Activated naive CD4-positive, alpha-beta T cell treated with anti-CD3 and anti-CD28 coated beads, Interleukin-2, amount 50 U/mL, for 24 hours (primary cell): ENCODE measurements around the gene NWD2.

Source experiments
- H3K27ac Mint-ChIP-seq: one replicate; pipeline ENCODE4 v1.8.0; 2021; ENCODE audit warnings: mild to moderate bottlenecking, mixed read lengths
- H3K27me3 Mint-ChIP-seq: one replicate; pipeline ENCODE4 v1.8.0; 2021; ENCODE audit warnings: mixed read lengths
- H3K36me3 Mint-ChIP-seq: one replicate; pipeline ENCODE4 v1.8.0; 2021; ENCODE audit warnings: mixed read lengths
- H3K4me1 Mint-ChIP-seq: one replicate; pipeline ENCODE4 v1.8.0; 2021; ENCODE audit warnings: mixed read lengths
- H3K4me3 Mint-ChIP-seq: one replicate; pipeline ENCODE4 v1.8.0; 2021; ENCODE audit warnings: mild to moderate bottlenecking, mixed read lengths
- H3K9me3 Mint-ChIP-seq: one replicate; pipeline ENCODE4 v1.8.0; 2021; ENCODE audit warnings: mixed read lengths

Gene NWD2

DNA sequence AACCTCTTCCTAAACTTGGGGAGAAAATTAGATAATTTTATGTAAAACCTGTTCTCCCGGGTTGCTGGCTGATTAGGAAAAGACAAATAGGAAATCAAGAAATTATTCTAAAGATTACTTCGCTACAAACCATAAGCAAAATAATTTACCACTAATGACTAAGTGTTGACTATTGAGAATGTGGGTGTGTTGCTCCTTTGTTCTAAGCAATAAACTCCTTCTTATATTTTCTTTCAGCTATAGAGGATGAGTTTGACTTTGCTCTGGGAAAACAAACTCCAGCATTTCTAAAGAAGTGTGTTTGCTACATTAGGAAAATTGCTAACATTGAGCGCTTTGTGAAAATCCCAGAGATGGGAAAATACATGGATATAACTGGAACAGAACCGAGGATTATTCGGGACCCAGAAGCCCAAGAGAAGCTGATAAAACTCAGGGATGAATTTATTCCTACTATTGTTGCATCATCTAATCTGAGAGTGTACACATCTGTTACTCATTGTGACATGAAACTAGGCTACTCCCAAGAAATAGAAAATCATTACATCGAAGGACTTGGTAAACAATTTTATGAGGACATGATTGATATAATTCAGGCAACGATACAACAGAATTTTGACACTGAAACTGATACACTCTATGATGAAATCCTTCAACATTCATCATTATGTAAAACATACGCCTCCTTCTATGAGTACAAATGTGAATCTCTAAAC, 194.2 kb downstream of the NWD2 start:
- H3K27ac Mint-ChIP-seq, result no peak overlapping the region
- peaks cover 12% of the 10 kb centered on the region for H3K27me3 Mint-ChIP-seq
- no peak overlapping the region for H3K4me3 Mint-ChIP-seq
- no peaks in the 10 kb centered on the region for H3K4me1 Mint-ChIP-seq
- no peaks in the 10 kb centered on the region for H3K9me3 Mint-ChIP-seq
- no peaks in the 10 kb centered on the region for H3K36me3 Mint-ChIP-seq

DNA sequence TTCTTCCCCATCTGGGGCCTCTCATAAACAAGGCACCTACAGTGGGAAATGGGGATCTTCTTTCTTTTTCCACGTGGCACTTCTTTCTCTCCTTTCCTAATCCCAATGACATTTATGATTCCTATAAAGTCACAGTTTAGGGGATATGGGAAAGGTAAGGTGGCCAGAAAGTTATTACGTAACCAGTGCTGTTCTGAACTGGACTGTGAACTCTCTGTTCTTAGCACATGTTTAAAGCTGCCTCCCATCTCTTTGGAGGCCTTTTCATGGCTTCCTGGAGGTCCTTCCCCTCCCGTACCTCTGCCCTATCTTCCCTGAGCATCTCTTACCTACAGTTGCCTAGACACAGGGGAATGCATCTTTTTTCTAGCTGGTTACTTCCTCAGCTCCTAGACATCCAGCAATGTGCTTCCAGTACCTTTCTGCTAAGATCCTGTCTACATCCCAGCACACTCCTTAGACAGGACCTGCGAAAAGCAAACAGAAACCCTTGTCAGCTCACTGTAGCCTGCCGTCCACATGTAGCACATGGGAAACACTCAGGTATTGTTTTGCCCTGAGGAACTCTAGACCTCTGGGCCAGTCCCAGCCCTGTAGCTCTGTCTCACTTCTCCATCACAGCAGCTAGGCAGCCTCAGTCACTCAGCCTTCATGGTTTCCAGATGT, 195.4 kb downstream of the NWD2 start:
- Mint-ChIP-seq H3K9me3 (no peaks in the 10 kb centered on the region), H3K4me3 (no peak overlapping the region), H3K27me3 (peaks cover 10% of the 10 kb centered on the region), H3K27ac (no peak overlapping the region), H3K36me3 (no peaks in the 10 kb centered on the region), H3K4me1 (no peaks in the 10 kb centered on the region)

DNA sequence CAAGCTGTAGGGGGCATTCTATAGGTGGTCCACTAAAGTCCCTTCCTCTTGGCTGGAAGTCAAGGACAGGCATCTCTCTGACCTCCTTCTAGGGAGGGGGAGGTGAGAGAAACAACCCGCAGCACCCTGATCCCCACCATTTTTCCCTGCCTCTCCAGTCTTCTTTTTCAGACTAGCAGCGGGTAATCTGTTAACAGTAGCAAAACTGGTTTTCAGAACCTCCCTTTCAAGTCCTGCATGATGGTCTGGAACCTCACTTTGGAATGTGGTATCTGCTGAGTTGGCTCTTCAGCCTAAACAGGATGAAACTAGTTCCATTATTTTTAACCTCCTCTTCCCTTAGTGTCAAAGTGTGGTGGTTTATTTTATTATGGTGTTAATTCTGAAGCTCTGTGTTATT, 196.0 kb downstream of the NWD2 start:
- Mint-ChIP-seq H3K36me3 (no peaks in the 10 kb centered on the region), H3K9me3 (no peaks in the 10 kb centered on the region), H3K4me1 (no peaks in the 10 kb centered on the region), H3K27ac (no peak overlapping the region), H3K4me3 (no peak overlapping the region), H3K27me3 (peaks cover 12% of the 10 kb centered on the region)

DNA sequence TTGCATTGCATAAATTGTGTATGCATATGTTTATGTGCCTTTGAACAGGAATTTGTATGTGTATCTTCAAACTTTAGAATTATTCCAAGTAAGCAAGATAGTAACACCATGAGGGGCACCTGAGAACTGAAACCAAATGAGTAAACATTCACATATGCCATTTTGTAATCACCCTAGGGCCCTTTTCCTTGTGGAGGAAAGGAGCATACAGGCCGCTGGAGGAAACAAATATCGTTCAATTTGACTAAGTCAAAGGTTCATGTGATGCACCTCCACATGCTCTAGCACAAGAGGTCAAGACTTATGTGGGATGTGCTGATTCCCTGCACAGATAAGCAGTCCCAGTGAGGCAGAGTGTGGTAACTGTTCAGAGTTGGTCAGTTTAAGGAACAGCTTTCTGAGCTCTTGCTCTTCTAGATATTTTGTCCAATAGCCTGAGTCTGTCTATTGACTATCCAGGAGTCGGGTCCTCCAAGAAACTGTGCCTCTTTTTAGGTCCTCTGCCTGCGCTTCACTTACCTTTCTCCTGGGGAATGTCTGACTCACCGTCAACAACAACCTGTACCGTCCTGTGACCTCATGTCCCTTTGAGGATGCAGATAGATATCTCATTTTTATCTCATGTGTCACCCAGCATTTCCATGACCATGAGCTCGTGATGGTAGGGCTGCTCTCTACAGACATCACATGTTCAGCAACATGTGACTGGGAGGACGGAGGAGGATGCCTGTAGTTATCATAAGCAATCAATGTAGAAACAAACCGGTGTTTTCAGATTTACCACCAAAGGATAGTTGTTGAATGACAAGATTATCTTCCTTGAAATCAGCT, 196.9 kb downstream of the NWD2 start:
- Mint-ChIP-seq H3K9me3 (no peaks in the 10 kb centered on the region), H3K27me3 (peaks cover 15% of the 10 kb centered on the region), H3K4me3 (no peak overlapping the region), H3K36me3 (no peaks in the 10 kb centered on the region), H3K27ac (no peak overlapping the region), H3K4me1 (no peaks in the 10 kb centered on the region)

DNA sequence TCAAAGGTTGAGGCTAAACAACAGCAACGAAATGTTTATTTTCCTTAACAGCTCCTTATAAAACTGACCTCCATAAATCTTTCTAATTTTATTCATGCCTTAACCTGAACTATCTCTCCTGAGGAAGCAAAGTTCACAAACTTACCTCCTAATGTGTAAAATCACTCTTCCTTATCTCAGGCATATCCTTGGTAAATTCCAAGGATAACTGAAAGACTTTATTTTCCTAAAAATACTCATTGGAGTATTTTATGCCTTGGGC, 197.4 kb downstream of the NWD2 start:
- Mint-ChIP-seq H3K4me1 (no peaks in the 10 kb centered on the region), H3K27ac (no peak overlapping the region), H3K9me3 (no peaks in the 10 kb centered on the region), H3K36me3 (no peaks in the 10 kb centered on the region), H3K4me3 (no peak overlapping the region), H3K27me3 (peaks cover 15% of the 10 kb centered on the region)

DNA sequence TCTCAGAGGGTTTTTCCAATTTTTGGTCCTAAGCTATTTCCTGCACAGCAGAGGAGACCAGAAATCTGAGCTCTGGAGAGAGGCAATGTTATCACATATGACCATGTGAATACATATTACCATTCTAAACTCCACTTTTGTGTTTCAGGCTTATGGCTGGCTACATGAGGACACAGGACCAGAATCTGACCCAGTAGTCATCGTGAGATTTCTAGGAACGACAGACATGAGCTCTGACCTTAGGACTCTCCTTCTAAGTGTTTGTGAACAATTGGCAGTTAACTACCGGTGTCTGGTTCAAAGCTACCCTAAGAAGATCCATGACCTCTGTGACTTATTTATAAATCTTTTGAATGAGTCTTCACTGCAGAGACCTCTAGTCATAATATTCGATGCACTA, 198.6 kb downstream of the NWD2 start:
- peaks cover 17% of the 10 kb centered on the region for H3K27me3 Mint-ChIP-seq
- no peaks in the 10 kb centered on the region for H3K4me1 Mint-ChIP-seq
- no peak overlapping the region for H3K4me3 Mint-ChIP-seq
- no peaks in the 10 kb centered on the region for H3K36me3 Mint-ChIP-seq
- no peak overlapping the region for H3K27ac Mint-ChIP-seq
- H3K9me3 Mint-ChIP-seq, result no peaks in the 10 kb centered on the region

DNA sequence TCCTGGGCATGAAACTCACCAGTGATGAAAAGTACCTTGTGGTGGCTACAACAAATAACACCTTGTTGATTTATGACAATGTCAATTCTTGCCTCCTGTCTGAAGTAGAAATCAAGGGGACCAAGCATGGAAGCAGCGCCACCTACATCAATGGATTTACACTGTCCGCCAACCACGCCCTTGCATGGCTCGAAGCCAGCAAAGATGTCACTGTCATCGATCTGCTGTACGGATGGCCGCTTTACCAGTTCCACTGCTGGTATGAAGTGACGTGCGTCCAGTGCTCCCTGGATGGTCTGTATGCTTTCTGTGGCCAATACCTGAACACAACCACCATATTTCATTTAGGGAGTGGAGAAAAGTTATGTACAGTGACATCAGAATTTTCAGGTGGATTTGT, 200.5 kb downstream of the NWD2 start:
- Mint-ChIP-seq H3K27me3 (peaks cover 16% of the 10 kb centered on the region), H3K4me1 (no peaks in the 10 kb centered on the region), H3K4me3 (no peak overlapping the region), H3K36me3 (no peaks in the 10 kb centered on the region), H3K27ac (no peak overlapping the region), H3K9me3 (no peaks in the 10 kb centered on the region)

DNA sequence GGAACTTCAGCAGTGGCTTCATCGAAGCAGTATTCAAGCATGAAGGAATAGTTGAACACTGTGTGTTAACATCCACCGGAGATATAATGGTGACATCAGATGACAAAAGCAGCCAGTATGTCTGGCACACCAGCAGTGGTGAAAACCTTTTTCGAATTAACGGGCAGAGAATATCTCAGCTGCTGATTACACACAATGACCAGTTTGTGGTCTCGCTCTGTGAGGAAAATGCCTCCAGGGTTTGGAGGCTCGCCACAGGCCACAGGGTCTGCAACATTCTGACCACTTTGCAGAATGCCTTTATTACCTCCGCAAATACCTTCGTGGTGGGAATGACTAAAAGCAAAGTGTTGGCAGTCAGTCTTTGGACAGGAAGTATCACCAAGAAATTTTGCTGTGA, 201.5 kb downstream of the NWD2 start:
- no peak overlapping the region for H3K27ac Mint-ChIP-seq
- no peaks in the 10 kb centered on the region for H3K9me3 Mint-ChIP-seq
- H3K27me3 Mint-ChIP-seq, result peaks cover 18% of the 10 kb centered on the region
- H3K36me3 Mint-ChIP-seq, result no peaks in the 10 kb centered on the region
- H3K4me3 Mint-ChIP-seq, result no peak overlapping the region
- no peaks in the 10 kb centered on the region for H3K4me1 Mint-ChIP-seq

DNA sequence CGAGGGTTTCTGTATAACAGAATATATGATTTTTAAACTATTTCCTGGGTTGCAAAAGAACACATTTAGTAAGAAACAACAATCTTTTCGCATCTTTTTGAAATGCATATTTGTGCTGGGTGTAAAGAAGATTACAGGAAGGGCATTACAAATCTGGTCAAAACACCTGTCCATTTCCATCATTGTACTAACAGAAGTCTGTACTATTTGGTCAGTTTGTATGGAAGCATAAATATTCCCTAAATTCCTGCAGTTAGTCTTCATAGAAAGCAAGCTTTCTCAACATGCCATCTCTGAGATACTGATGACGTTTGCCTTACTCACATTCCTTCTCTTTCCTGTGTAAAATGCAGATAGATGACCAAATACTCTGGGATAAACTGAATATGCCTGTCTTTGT, 203.3 kb downstream of the NWD2 start:
- Mint-ChIP-seq H3K36me3 (no peaks in the 10 kb centered on the region), H3K27me3 (peaks cover 24% of the 10 kb centered on the region), H3K4me1 (peaks cover 2% of the 10 kb centered on the region)

DNA sequence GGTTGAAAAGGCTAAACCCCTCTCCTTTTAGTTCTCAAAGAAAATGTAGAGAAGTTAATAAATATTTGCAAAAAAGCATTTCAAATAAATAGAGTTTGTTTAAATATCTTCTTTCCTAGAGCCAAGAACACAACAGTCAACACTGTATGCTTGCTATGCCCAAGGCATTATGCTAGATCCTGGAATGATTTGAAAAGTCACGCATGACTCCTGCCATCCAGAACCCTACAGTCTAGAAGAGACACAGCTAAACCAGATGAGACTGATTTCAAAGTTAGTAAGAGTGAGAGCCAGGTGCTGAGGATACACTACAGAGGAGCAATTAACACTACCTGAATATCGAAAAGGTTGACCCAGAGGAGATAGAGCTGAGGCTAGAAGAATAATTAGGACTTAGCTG, 205.8 kb downstream of the NWD2 start:
- Mint-ChIP-seq H3K4me1 (peaks cover 17% of the 10 kb centered on the region), H3K9me3 (no peaks in the 10 kb centered on the region), H3K36me3 (no peaks in the 10 kb centered on the region), H3K4me3 (no peak overlapping the region), H3K27me3 (peaks cover 32% of the 10 kb centered on the region), H3K27ac (no peak overlapping the region)

More for the DNA sequence above, 203.3 kb downstream of the NWD2 start:
- Mint-ChIP-seq H3K27ac (no peak overlapping the region), H3K4me3 (no peak overlapping the region), H3K9me3 (no peaks in the 10 kb centered on the region)

DNA sequence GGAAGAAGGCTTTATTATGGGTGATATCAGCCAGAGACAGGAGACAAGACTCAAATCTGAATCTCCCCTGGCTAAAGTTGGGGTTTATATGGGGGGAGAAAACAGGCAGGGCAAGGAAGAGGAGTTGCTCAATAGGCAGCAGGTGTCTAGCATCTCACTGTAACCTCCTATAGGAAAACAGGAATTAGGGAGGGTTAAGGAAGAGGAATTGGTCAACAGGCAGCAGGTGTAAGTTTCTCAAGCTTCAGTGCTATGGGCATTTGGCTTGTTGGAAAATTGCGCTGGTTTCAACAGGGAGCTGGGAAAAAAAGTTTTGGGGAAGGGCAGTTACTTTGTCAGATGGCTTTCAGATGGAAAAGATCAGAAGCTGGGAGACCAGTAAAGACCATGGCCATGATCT, 206.4 kb downstream of the NWD2 start:
- H3K36me3 Mint-ChIP-seq, result no peaks in the 10 kb centered on the region
- no peak overlapping the region for H3K27ac Mint-ChIP-seq
- H3K4me3 Mint-ChIP-seq, result no peak overlapping the region
- H3K27me3 Mint-ChIP-seq, result peaks cover 33% of the 10 kb centered on the region
- H3K4me1 Mint-ChIP-seq, result peaks cover 17% of the 10 kb centered on the region
- H3K9me3 Mint-ChIP-seq, result no peaks in the 10 kb centered on the region

DNA sequence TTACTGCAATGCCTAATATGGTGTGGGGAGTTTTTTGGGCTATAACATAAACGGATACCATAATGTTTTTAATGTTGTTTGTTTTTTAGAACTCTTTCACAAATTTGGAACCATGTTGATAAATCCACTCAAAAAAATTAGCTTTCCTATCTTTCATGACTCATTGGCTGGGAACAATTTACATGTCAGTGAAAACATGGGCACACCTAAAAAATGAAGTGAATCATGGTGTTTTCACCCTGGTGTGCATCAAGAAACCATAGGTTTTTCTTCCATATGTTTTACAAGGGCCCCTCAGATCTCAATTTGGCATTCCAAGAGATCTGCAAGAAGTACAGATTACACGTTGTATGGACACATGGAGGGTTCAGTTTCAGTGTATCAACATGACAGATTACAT, 207.1 kb downstream of the NWD2 start:
- H3K27me3 Mint-ChIP-seq, result peaks cover 41% of the 10 kb centered on the region
- H3K9me3 Mint-ChIP-seq, result no peaks in the 10 kb centered on the region
- no peaks in the 10 kb centered on the region for H3K36me3 Mint-ChIP-seq
- H3K4me1 Mint-ChIP-seq, result peaks cover 17% of the 10 kb centered on the region
- no peak overlapping the region for H3K27ac Mint-ChIP-seq
- no peak overlapping the region for H3K4me3 Mint-ChIP-seq

DNA sequence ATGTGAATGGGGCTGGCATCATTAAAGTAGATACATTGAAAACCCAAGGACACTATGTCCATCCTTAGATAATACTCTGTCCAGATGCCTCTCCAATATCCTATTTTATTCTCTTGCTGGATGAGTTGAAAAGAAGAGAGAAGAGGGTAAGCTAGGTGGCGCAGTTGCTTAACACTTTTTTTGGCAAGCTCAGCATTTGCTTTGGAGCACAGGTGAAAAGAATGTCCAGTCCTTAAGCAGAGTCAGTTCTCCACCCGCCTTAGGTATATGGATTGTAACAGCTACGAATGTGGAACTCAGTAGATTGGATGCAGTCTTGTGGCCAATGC, 208.4 kb downstream of the NWD2 start:
- peaks cover 42% of the 10 kb centered on the region for H3K27me3 Mint-ChIP-seq
- H3K27ac Mint-ChIP-seq, result no peak overlapping the region
- H3K4me1 Mint-ChIP-seq, result peaks cover 17% of the 10 kb centered on the region

DNA sequence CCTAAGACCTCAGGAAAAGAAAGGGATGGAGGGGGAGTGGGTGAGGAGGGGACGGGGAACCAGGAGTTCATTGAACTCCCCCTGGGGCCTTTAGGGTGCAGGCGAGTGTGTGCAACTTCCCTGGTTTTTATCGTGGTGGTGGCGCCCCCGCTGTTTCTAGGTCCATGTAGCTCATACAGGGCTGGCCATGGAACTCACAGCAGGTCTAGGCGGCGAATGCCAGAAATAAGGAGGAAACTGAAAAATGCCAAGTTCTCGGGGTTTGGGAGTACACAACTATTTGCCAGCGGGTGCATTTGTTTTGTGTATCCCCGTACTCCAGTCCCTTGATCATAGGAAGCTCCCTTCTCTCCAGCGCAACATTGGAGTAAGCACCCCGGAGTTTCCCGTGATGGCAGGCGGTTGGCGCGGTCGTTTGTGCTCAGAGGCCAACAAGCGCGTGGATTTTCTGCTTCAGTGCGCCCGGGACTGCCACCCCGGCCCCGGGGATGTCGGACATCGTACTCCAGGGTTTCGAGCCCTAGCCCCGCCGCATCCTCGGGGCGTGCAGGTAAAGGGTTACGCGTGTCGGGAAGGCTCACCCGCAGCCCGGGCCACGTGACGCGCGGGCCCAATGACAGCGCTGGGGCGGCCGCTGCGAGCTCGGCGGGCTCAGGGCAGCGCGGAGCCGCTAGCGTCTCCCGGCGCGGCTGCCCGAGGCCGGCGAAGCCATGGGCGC, 208.9 kb downstream of the NWD2 start:
- Mint-ChIP-seq H3K27ac (no peak overlapping the region), H3K4me1 (peaks cover 17% of the 10 kb centered on the region), H3K36me3 (no peaks in the 10 kb centered on the region), H3K9me3 (no peaks in the 10 kb centered on the region), H3K4me3 (peak overlapping the region; percentile 83), H3K27me3 (peaks cover 42% of the 10 kb centered on the region)

More for the DNA sequence above, 208.4 kb downstream of the NWD2 start:
- H3K9me3 Mint-ChIP-seq, result no peaks in the 10 kb centered on the region
- peak overlapping the region; percentile 83 for H3K4me3 Mint-ChIP-seq
- no peaks in the 10 kb centered on the region for H3K36me3 Mint-ChIP-seq

DNA sequence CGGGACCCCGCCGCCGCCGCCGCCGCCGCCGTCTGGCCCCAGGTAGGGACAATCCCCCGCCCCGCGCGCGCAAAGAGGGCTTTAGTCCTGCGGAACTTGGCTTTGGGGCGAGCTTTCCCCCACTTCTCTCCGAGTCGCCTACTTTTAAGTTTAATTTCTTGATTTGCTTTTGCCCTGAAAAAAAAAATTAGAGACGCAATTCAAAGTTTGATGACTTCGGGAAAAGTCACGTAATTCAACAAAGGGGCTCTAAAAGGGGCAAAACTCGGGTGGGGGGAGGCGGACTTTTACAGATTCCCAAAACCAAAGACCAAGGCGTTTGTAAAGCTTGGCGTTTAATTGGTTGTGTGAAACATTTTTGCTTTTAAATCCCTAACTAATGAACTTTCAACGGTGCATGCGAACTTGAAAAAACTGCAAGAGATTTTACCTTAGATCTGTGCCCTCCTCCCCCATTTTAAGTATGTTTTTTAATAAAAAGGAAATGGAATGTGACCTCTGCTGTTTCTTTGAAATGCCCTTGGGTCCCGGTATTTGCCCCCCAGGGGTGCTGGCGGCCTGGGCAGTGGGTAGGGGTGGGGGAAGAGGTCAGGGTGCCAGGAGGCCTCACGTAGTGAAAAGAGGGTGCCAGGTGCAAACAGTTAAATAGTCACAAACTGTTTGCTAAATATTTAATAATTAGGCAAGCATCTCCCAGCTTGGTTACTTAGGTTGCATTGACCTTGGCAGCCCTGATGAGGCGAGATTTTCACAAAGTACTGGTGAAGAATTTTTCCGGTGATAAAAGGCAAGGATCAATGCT, 209.7 kb downstream of the NWD2 start:
- Mint-ChIP-seq H3K27me3 (peaks cover 44% of the 10 kb centered on the region), H3K4me1 (peaks cover 17% of the 10 kb centered on the region), H3K4me3 (peak overlapping the region; percentile 74), H3K36me3 (no peaks in the 10 kb centered on the region), H3K9me3 (no peaks in the 10 kb centered on the region), H3K27ac (no peak overlapping the region)
